HFF-Myc (cell line): Measurements from ENCODE around the gene PDGFB.

Experiments
- DNase-seq: peaks from one replicate; pipeline ENCODE4 v3.0.0-alpha.2; 2011; ENCODE audit warnings: low read depth; ENCODE audit errors: extremely low read depth
- H3K4me3 ChIP-seq: replicated peaks from 2 replicates; pipeline ENCODE4 v1.5.1; 2011; ENCODE audit warnings: low read depth, mild to moderate bottlenecking, control low read depth, low read length
- CTCF ChIP-seq: IDR thresholded peaks from 2 replicates; pipeline ENCODE4 v1.5.1; 2012; ENCODE audit warnings: mild to moderate bottlenecking, low read depth, low read length, control low read depth; ENCODE audit errors: missing control alignments

PDGFB gene

GRCh38 chr22:39277142-39277607, 32.4 kb upstream of the PDGFB start:
- TF ChIP-seq CTCF: no peak
- H3K4me3 ChIP-seq: no peak overlapping the region
- DNase-seq: no peak

- no peak overlapping the region for H3K4me3 ChIP-seq
- no peak for TF ChIP-seq CTCF
- DNase-seq: no peak
Measured at GRCh38 chr22:39276440-39277141, 31.8 kb upstream of the PDGFB start.

- TF ChIP-seq CTCF: no peak
- H3K4me3 ChIP-seq: no peak overlapping the region
- no peak for DNase-seq
Measured at GRCh38 chr22:39275814-39276439, 31.1 kb upstream of the PDGFB start.

- no peak overlapping the region for H3K4me3 ChIP-seq
- no peak for DNase-seq
- TF ChIP-seq CTCF: no peak
Measured at GRCh38 chr22:39273950-39274887, 29.4 kb upstream of the PDGFB start.

- H3K4me3 ChIP-seq: no peak overlapping the region
Measured at GRCh38 chr22:39270792-39271191, 26.0 kb upstream of the PDGFB start.

More at GRCh38 chr22:39270792-39271191, 26.0 kb upstream of the PDGFB start:
- no peak for DNase-seq
- no peak for TF ChIP-seq CTCF
